Head of caudate nucleus (tissue), 42 donors: ENCODE measurements around the gene ATRN.
"Not testable (repeated sequence)": the region's sequence is repeated elsewhere in the genome, so short reads cannot be mapped to it uniquely, and the experiment has no call there.

ENCODE experiments used
- DNase-seq, 42 donors: peaks; one replicate each; pipeline versions ENCODE4 v3.0.0 to v3.0.0-alpha.2; 2020 to 2021; ENCODE audit warnings: mixed read lengths in 7 of 42
- intact Hi-C: fragments of 100-400 bp; cut with DNase I; formaldehyde crosslinking; loops from one replicate; pipeline ENCODE4 v1.15.0; 2022

ATRN gene

GRCh38 chr20:3551681-3552434 lies 81.0 kb downstream of the ATRN start:
- no peak for DNase-seq
- intact Hi-C loops = no loop called here

- DNase-seq = no peak
- intact Hi-C loops = no loop called here
These were observed 82.8 kb downstream of the ATRN start for GRCh38 chr20:3553663-3554062.

DNA sequence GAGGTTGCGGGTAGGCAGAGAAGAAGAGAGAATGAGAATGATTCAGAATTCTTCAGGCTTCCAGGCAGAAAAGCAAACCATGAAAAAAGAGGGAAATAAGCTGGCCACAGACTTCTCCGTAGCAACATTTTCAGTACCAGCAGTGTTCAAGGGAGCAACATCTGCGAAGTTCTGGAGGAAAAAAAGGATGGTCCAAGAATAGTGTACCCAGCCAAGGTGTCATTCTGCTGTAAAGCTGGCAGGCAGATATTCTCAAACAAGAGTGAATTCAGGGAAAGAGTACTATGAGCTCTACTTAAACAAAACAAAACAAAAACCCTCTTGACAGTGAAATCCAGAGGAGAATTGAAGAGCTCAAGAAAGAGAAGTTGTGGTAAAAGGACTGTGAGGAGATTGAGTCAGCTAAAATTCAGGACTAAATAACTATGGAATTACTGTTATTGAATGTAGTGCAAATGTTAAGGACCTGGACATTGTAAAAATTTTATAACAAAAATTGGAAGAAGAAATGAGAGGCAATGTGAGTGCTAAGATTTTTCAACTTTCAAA lies 86.5 kb downstream of the ATRN start:
- intact Hi-C loops = no loop called here
- no peak for DNase-seq

DNA sequence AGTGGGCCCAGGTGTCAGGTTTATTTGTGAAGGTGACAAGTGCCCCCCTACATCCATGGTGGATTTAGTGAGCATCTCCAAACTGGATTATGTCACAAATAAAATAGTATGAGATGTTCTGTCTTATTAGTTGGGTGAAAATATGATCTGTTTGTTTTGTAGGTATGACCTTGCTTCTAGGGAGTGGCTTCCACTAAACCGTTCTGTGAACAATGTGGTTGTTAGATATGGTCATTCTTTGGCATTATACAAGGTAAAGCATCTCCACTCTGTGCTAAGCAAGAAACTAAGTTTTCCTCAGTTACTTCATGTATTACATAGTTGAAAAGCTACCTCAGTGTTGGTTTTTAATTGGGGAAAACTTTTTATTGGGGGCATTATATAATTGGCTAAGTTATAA lies 88.4 kb downstream of the ATRN start:
- no peak for DNase-seq
- intact Hi-C loops = no loop called here

- intact Hi-C loops = no loop called here
- DNase-seq = no peak
These were observed 88.8 kb downstream of the ATRN start for GRCh38 chr20:3559637-3560036.

- DNase-seq = no peak
- intact Hi-C loops = no loop called here
These were observed 89.3 kb downstream of the ATRN start for GRCh38 chr20:3560162-3560561.

DNA sequence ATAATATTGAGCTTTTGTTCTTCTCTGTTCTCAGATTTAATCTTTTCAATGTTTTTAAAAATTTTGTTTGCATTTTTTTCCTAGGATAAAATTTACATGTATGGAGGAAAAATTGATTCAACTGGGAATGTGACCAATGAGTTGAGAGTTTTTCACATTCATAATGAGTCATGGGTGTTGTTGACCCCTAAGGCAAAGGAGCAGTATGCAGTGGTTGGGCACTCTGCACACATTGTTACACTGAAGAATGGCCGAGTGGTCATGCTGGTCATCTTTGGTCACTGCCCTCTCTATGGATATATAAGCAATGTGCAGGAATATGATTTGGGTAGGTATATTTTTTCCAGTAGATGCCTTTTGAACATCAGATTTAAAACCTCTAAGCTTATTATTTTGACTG lies 89.8 kb downstream of the ATRN start:
- intact Hi-C loops = no loop called here
- DNase-seq = no peak

- DNase-seq = no peak
- intact Hi-C loops = no loop called here
These were observed 92.3 kb downstream of the ATRN start for GRCh38 chr20:3563133-3563532.

DNA sequence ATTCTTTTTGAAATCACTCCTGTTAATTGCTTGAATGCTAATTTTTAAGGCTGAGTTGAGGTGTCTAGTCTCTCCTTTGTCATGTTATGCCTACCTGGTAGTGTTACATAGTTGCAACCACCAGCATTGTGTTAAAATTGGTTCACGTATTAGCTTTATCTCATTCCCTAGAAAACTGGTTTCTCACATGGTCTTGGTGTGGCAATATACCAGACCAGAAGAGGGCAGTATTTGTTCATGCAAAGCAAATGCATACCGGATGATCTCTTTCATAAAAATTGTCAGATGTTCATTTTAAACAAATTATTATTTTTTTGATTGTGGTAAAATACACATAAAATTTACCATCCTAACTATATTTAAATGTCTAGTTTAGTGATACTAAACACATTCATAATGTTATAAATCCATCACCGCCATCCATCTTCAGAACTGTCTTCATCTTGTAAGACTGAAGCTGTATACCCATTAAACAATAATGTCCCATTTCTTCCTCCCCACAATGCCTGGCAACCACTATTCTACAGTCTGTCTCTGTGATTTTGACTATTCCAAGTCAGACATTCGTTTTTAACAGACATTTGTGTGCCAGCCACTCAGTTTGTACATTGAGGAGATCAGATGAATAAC lies 92.8 kb downstream of the ATRN start:
- intact Hi-C loops = no loop called here
- DNase-seq = peak in 14 of 42 donors; percentile 11 to 68 (median 33)

GRCh38 chr20:3565851-3566250 lies 95.0 kb downstream of the ATRN start:
- no peak for DNase-seq
- intact Hi-C loops = no loop called here

GRCh38 chr20:3572151-3572550 lies 101.3 kb downstream of the ATRN start:
- intact Hi-C loops = no loop called here
- no peak for DNase-seq

DNA sequence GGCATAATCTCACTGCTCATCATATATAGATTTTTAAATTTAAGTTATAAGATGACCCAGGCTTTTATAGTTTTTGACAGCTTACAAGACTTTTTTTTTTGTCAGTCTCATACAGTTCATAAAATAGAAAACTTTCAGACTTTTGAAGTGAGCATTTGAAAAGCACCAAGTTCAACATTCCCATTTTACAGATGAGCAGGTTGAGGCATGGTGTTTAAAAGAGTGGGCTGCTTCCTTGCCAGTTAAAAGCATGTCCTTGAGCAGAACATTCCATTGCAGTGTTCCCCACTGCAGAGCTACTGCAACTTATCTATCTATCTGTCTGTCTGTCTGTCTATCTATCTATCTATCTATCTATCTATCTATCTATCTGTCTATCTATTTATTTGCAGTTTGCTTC lies 105.5 kb downstream of the ATRN start:
- no peak for DNase-seq
- intact Hi-C loops = no loop called here

GRCh38 chr20:3577366-3577765 lies 106.5 kb downstream of the ATRN start:
- intact Hi-C loops = no loop called here
- DNase-seq = peak in 1 of 42 donors; percentile 15

GRCh38 chr20:3580412-3580811 lies 109.6 kb downstream of the ATRN start:
- DNase-seq = no peak
- intact Hi-C loops = no loop called here

DNA sequence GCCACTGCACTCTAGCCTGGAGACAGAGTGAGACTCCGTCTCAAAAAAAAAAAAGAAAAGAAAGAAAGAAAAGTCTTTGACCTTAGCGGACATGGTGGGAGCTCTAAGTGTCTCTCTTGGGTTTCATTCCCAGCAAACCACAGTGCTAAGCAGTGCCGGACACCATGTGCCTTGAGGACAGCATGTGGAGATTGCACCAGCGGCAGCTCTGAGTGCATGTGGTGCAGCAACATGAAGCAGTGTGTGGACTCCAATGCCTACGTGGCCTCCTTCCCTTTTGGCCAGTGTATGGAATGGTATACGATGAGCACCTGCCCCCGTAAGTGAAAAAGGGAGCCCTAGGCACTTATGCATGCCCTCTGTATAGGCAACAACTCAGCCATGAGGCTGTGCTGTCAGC lies 112.9 kb downstream of the ATRN start:
- intact Hi-C loops = no loop called here
- no peak for DNase-seq

DNA sequence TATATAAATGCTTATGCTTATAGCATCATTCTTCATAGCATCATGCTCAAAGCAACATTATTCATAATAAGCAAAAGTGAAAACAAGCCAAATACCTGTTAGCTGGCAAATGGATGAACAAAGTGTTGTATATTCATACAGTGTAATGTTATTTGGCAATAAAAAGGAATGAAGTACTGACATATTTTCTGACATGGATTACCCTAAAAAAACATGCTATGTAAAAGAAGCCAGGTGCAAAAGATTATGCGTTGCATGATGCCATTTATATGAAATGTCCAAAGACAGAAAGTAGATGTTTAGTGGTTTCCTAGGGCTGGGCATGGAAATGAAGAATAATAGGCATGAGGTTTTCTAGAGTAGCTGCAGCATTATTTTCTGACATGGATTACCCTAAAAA lies 115.3 kb downstream of the ATRN start:
- intact Hi-C loops = no loop called here
- DNase-seq = no peak

GRCh38 chr20:3590164-3590563 lies 119.3 kb downstream of the ATRN start:
- DNase-seq = no peak
- intact Hi-C loops = no loop called here

DNA sequence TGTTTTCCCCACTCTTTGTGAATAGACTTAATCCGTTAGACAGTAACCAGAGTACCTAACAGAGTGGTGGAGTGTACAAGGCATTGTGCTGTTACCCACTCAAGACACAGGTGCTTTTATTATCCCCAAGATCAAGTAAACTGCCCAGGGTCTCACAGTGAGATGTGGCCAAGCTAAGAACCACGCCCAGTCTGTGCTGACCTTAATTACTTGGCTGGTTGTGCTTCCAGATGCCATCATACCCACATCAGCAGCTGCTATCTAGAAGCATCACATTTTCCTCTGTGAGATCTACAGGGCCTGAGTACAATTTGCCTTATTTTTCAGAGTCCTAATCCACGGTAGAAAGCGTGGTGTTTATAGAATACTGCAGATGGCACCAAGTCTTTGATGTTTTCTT lies 122.1 kb downstream of the ATRN start:
- intact Hi-C loops = no loop called here
- DNase-seq = no peak

DNA sequence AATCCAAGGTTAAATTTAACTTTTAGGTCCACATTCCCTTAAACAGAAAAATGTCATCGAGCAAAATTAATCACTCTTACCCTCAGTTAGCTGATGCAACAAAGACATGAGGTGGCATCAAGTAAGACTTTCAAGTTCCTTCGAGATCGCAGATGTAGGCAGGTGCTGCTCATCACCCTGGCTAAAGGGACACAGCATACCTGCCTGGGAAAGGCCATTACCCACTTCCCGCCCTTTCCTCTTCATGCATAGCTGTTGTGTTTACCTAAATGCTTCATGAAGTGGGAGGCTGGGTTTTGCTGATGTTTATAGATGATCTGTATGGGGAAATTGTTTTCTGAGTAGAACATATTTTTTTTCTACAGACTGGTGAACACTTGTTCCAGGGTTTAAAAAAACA lies 124.7 kb downstream of the ATRN start:
- DNase-seq = no peak
- intact Hi-C loops = no loop called here

DNA sequence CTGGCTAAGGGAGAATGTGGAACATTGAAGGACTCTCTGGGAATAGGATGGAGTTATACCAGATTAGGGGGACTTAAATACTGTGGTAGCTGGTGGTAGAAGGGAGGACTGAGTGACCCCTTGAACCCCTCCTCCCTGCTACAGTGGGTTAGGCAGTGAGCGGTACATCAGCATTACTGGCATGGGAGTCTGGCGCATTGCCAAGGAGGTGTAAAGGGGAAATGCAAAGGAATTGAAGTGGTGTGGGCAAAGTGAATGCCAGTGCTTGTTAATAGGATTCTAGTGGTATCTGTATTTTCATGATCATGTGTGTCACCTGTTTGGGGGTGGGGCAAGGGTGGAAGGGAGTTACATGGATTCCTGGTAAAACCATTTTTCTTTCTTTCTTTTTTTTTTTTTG lies 132.3 kb downstream of the ATRN start:
- peak in 1 of 42 donors; percentile 9 for DNase-seq
- intact Hi-C loops = no loop called here

- DNase-seq, intact Hi-C loops: not testable (repeated sequence)
These were observed 134.6 kb downstream of the ATRN start for GRCh38 chr20:3605386-3605886.
